ENCODE results near the gene ZNF140.
A peak's percentile ranks its signal among the peaks of the same experiment; 100 is the strongest.

The ZNF140 gene

GRCh38 chr12:133080368-133081158 is at the start of gene ZNF140:
TSS of gene ZNF140 (plus strand) at chr12:133080923. CDS start at chr12:133081321, 398 bp downstream.
- H3K4me1 ChIP-seq: no peaks in the 10 kb centered on the region
- H3K9me3 ChIP-seq: peaks cover 20% of the 10 kb centered on the region
- in situ Hi-C loops (cut with MboI; ENCODE audit: low sequenced_read_pairs): no loop called here
- peak within 1 kb of the TSS; percentile 88 for H3K4me3 ChIP-seq
- peak; percentile 93 to 96 for DNase-seq (ENCODE audit: low spot score in 2 of 2)
- H3K27me3 ChIP-seq (ENCODE audit: low read depth): no peaks in the 10 kb centered on the region
- H3K36me3 ChIP-seq (replicated peaks): peaks cover 31% of the 10 kb centered on the region

- Histone ChIP-seq H3K9me3 (peaks cover 24% of the 10 kb centered on the region), H3K4me3 (peak within 1 kb of the TSS; percentile 46), H3K36me3 (replicated peaks) (peaks cover 10% of the 10 kb centered on the region), H3K4me1 (no peaks in the 10 kb centered on the region), H3K27me3 (ENCODE audit: low read depth) (no peaks in the 10 kb centered on the region)
- in situ Hi-C loops (cut with MboI; ENCODE audit: low sequenced_read_pairs): no loop called here
- peak; percentile 94 to 96 for DNase-seq (ENCODE audit: low spot score in 2 of 2)
Observed at GRCh38 chr12:133037207-133038005, 43.3 kb upstream of the ZNF140 start, which contains the start of gene ZNF84. TSS of gene ZNF84 (plus strand) at chr12:133037509. CDS start at chr12:133041468, 3,959 bp downstream.

- peaks cover 26% of the 10 kb centered on the region for H3K9me3 ChIP-seq
Observed at GRCh38 chr12:133038118-133038709, 42.5 kb upstream of the ZNF140 start.

DNA sequence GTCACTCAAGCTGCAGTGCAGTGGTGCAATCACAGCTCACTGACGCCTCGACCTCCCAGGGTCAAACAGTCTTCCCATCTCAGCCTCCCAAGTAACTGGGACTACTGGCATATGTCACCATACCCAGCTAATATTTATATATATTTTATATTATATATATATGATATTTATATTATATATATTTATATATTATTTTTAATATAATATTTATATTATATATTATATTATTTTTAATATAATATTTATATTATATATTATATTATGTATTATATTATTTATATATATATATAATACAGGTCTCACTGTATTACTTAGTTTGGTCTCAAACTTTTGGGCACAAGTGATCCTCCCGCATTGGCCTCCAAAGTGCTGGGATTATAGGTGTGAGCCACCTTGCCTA is 34.0 kb upstream of the ZNF140 start:
- no peak for DNase-seq (ENCODE audit: low spot score in 2 of 2)
- peaks cover 25% of the 10 kb centered on the region for H3K9me3 ChIP-seq
- H3K36me3 ChIP-seq (replicated peaks): peaks cover 57% of the 10 kb centered on the region
- in situ Hi-C loops (cut with MboI; ENCODE audit: low sequenced_read_pairs): no loop called here
- H3K27me3 ChIP-seq (ENCODE audit: low read depth): no peaks in the 10 kb centered on the region
- no peaks in the 10 kb centered on the region for H3K4me1 ChIP-seq
- H3K4me3 ChIP-seq: no peak overlapping the region

More at GRCh38 chr12:133038118-133038709, 42.5 kb upstream of the ZNF140 start:
- H3K4me3 ChIP-seq: peak overlapping the region; percentile 46
- no peaks in the 10 kb centered on the region for H3K4me1 ChIP-seq
- no peak for DNase-seq (ENCODE audit: low spot score in 2 of 2)
- H3K36me3 ChIP-seq (replicated peaks): peaks cover 16% of the 10 kb centered on the region
- in situ Hi-C loops (cut with MboI; ENCODE audit: low sequenced_read_pairs): no loop called here
- H3K27me3 ChIP-seq (ENCODE audit: low read depth): no peaks in the 10 kb centered on the region

- no peak for DNase-seq (ENCODE audit: low spot score in 2 of 2)
- H3K4me1 ChIP-seq: no peaks in the 10 kb centered on the region
- peaks cover 23% of the 10 kb centered on the region for H3K36me3 ChIP-seq (replicated peaks)
- no peaks in the 10 kb centered on the region for H3K27me3 ChIP-seq (ENCODE audit: low read depth)
- H3K4me3 ChIP-seq: no peak overlapping the region
- in situ Hi-C loops (cut with MboI; ENCODE audit: low sequenced_read_pairs): no loop called here
- peaks cover 48% of the 10 kb centered on the region for H3K9me3 ChIP-seq
Observed at GRCh38 chr12:133057446-133057845, 23.3 kb upstream of the ZNF140 start.

DNA sequence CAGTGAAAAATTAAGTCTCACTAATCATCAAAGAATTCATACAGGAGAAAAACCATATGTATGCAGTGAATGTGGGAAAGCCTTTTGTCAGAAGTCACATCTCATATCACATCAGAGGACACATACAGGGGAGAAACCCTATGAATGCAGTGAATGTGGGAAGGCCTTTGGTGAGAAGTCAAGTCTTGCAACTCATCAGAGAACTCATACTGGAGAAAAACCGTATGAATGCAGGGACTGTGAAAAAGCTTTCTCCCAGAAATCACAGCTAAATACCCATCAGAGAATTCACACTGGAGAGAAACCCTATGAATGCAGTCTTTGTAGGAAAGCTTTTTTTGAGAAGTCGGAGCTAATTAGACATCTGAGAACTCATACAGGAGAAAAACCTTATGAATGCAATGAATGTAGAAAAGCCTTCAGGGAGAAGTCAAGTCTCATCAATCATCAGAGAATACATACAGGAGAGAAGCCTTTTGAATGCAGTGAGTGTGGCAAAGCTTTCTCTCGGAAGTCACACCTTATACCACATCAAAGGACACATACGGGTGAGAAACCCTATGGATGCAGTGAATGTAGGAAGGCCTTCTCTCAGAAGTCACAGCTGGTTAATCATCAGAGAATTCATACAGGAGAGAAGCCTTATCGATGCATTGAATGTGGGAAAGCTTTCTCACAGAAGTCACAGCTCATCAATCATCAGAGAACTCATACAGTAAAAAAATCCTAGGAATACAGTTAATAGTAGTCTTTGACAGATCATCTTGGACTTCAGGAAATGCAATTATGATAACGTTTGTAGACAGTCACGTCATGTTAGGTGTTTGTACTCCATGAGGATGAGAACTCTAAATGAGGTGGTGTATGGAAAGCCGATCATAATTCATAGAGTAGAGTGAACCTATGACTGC is 22.3 kb upstream of the ZNF140 start:
- DNase-seq (ENCODE audit: low spot score in 2 of 2): no peak
- no peaks in the 10 kb centered on the region for H3K4me1 ChIP-seq
- in situ Hi-C loops (cut with MboI; ENCODE audit: low sequenced_read_pairs): no loop called here
- H3K4me3 ChIP-seq: no peak overlapping the region
- peaks cover 15% of the 10 kb centered on the region for H3K36me3 ChIP-seq (replicated peaks)
- peaks cover 53% of the 10 kb centered on the region for H3K9me3 ChIP-seq
- no peaks in the 10 kb centered on the region for H3K27me3 ChIP-seq (ENCODE audit: low read depth)

DNA sequence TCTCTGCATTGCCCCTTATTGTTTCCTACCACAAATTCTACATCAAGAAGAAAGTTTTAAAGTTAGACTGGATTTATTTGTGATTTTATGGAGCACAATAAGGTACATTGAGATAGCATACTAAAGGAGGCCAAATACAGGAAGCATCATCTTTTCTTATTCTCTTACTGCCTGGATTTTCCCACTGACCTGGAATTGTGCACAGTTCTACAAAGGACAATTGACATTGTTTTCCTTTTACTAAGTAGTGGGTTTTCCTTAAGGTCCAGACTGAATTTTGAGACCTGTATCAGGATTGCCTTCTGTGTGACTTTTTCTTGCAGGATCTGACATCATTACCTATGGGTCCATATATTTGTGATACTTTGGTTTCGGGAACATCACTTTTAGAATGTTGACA is 18.8 kb upstream of the ZNF140 start:
- no peaks in the 10 kb centered on the region for H3K27me3 ChIP-seq (ENCODE audit: low read depth)
- no peaks in the 10 kb centered on the region for H3K4me1 ChIP-seq
- in situ Hi-C loops (cut with MboI; ENCODE audit: low sequenced_read_pairs): no loop called here
- no peak for DNase-seq (ENCODE audit: low spot score in 2 of 2)
- H3K36me3 ChIP-seq (replicated peaks): peaks cover 7% of the 10 kb centered on the region
- no peak overlapping the region for H3K4me3 ChIP-seq
- peaks cover 42% of the 10 kb centered on the region for H3K9me3 ChIP-seq

- in situ Hi-C loops (cut with MboI; ENCODE audit: low sequenced_read_pairs): no loop called here
- H3K4me3 ChIP-seq: no peak overlapping the region
- peaks cover 27% of the 10 kb centered on the region for H3K9me3 ChIP-seq
- no peaks in the 10 kb centered on the region for H3K36me3 ChIP-seq (replicated peaks)
- no peaks in the 10 kb centered on the region for H3K27me3 ChIP-seq (ENCODE audit: low read depth)
- no peak for DNase-seq (ENCODE audit: low spot score in 2 of 2)
- no peaks in the 10 kb centered on the region for H3K4me1 ChIP-seq
Observed at GRCh38 chr12:133063556-133063955, 17.2 kb upstream of the ZNF140 start.

DNA sequence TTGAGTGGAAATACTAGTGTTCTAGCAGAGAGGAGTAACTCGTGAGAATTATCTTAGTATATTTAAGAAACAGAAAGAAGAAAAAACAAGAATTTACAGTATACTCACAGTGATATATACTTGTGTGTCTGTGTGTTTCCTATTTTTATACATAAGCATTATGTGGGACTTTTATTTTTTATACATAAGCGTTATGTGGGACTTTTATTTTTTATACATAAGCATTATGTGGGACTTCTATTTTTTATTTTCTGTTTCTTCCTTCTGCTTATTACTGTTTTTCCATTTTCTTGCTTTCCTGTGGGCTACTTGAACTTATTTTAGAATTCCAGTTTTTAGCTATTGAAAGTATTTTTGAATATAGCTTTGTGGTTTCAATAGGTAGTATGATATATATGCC is 6.9 kb upstream of the ZNF140 start:
- no peaks in the 10 kb centered on the region for H3K4me1 ChIP-seq
- no peak overlapping the region for H3K4me3 ChIP-seq
- H3K9me3 ChIP-seq: peaks cover 11% of the 10 kb centered on the region
- no peaks in the 10 kb centered on the region for H3K27me3 ChIP-seq (ENCODE audit: low read depth)
- no peak for DNase-seq (ENCODE audit: low spot score in 2 of 2)
- H3K36me3 ChIP-seq (replicated peaks): no peaks in the 10 kb centered on the region
- in situ Hi-C loops (cut with MboI; ENCODE audit: low sequenced_read_pairs): no loop called here

DNA sequence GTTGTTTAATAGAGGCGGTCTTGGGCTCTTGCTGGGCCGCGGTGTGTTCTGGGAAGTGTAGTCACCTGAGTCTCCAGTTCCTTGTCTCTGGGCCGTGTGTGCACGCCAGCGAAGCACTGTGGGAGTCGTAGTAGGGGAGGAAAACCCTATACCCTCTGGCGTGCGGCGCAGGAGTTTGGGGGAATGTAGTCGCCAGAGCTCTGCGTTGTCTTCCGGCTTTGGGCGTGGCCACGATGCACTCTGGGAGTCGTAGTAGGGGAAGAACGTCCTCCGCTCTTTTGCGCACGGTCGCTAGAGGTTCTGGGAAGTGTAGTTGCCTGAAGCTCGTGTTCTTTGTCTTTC is 726 bp upstream of the ZNF140 start:
- peaks cover 20% of the 10 kb centered on the region for H3K9me3 ChIP-seq
- H3K27me3 ChIP-seq (ENCODE audit: low read depth): no peaks in the 10 kb centered on the region
- H3K4me1 ChIP-seq: no peaks in the 10 kb centered on the region
- H3K36me3 ChIP-seq (replicated peaks): peaks cover 25% of the 10 kb centered on the region
- in situ Hi-C loops (cut with MboI; ENCODE audit: low sequenced_read_pairs): no loop called here
- H3K4me3 ChIP-seq: peak overlapping the region; percentile 88
- DNase-seq (ENCODE audit: low spot score in 2 of 2): peak; percentile 96 to 98

DNA sequence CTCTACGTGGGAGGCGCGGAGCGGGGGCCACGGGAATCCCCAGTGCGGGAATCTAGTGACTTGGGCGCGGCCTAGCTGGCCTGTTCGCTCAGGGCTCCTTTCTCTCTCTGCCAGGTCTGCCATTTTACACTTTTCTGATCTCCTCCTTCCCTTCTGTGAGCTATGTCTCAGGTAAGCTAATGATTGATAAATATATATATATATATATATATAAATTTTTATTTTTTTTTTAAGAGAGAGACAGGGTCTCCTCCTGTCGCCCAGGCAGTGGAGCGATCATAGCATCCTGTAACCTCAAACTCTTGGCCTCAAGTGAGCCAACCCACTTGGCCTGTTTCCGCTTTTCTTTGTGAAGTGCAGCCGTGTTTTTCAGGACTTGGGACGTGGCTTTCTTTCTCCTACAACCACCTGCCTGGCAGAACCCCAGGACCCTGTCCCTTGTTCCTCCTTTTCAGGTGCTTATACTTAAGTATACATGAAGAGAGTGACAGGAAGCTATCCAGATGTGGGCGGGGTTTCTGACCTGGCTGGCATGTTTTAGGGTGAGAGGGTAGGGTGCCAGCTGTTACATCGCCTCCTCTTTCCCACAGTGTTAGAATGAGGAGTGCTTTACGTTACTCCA is 547 bp downstream of the ZNF140 start:
- H3K4me1 ChIP-seq: no peaks in the 10 kb centered on the region
- H3K9me3 ChIP-seq: peaks cover 20% of the 10 kb centered on the region
- H3K27me3 ChIP-seq (ENCODE audit: low read depth): no peaks in the 10 kb centered on the region
- no peak for DNase-seq (ENCODE audit: low spot score in 2 of 2)
- peaks cover 37% of the 10 kb centered on the region for H3K36me3 ChIP-seq (replicated peaks)
- in situ Hi-C loops (cut with MboI; ENCODE audit: low sequenced_read_pairs): no loop called here
- peak overlapping the region; percentile 88 for H3K4me3 ChIP-seq

DNA sequence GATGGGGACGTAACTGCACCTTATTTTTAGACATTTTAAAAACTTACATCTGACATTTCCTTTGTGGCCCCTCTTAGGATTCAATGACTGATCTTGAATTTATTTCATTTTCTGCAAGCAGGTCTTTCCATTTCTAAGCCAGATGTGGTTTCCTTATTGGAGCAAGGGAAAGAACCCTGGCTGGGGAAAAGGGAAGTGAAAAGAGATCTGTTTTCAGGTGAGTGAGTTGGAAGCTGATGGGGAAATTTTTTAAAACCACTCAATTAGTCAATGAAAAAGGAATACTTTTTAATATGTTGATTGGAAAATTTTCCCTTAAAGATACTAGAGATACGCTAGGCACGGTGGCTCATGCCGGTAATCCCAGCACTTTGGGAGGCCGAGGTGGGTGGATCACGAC is 2.6 kb downstream of the ZNF140 start:
- Histone ChIP-seq H3K27me3 (ENCODE audit: low read depth) (no peaks in the 10 kb centered on the region), H3K4me1 (no peaks in the 10 kb centered on the region), H3K9me3 (peaks cover 16% of the 10 kb centered on the region), H3K36me3 (replicated peaks) (peaks cover 44% of the 10 kb centered on the region), H3K4me3 (no peak overlapping the region)
- DNase-seq (ENCODE audit: low spot score in 2 of 2): no peak
- in situ Hi-C loops (cut with MboI; ENCODE audit: low sequenced_read_pairs): no loop called here

DNA sequence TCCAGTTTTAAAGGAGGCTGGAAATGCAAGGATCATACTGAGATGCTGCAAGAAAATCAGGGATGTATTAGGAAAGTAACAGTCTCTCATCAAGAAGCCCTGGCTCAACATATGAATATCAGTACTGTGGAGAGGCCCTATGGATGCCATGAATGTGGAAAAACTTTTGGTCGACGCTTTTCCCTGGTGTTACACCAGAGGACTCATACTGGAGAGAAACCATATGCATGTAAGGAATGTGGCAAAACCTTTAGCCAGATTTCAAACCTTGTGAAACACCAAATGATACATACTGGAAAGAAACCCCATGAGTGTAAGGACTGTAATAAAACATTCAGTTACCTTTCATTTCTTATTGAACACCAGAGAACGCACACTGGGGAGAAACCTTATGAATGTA is 24.9 kb downstream of the ZNF140 start:
- no peaks in the 10 kb centered on the region for H3K27me3 ChIP-seq (ENCODE audit: low read depth)
- in situ Hi-C loops (cut with MboI; ENCODE audit: low sequenced_read_pairs): no loop called here
- H3K4me1 ChIP-seq: no peaks in the 10 kb centered on the region
- DNase-seq (ENCODE audit: low spot score in 2 of 2): no peak
- peaks cover 23% of the 10 kb centered on the region for H3K36me3 ChIP-seq (replicated peaks)
- H3K9me3 ChIP-seq: peaks cover 39% of the 10 kb centered on the region
- H3K4me3 ChIP-seq: no peak overlapping the region
